GM12878 (cell line): ENCODE data around the gene LSAMP. TPM values are rescaled to one million over a fixed set of nuclear protein-coding genes. Genes with fewer than 3 reads are reported as not detected.

Experiments
- ASH2L ChIP-seq: fragments of 300-600, 200-600 bp; sonication (generic); IDR thresholded peaks from 2 replicates; pipeline ENCODE4 v1.6.1; 2017; ENCODE audit warnings: low read depth, mild to moderate bottlenecking, borderline replicate concordance
- ATF2 ChIP-seq: IDR thresholded peaks from 2 replicates; pipeline ENCODE4 v1.6.1; 2012; ENCODE audit warnings: low read length, inconsistent platforms
- ATF7 ChIP-seq: fragments of 450-650 bp; IDR thresholded peaks from 2 replicates; pipeline ENCODE4 v1.6.1; 2016; ENCODE audit warnings: low read depth, mild to moderate bottlenecking
- BCL11A ChIP-seq: IDR thresholded peaks from 2 replicates; pipeline ENCODE4 v1.6.1; 2011; ENCODE audit warnings: low read depth, low read length
- CHD4 ChIP-seq: fragments of 200-600 bp; sonication (generic); IDR thresholded peaks from 2 replicates; pipeline ENCODE4 v1.6.1; 2016; ENCODE audit warnings: mild to moderate bottlenecking
- CUX1 ChIP-seq: IDR thresholded peaks from 2 replicates; pipeline ENCODE4 v1.6.1; 2012; ENCODE audit warnings: improper control_type of control experiment, low read depth, low read length; ENCODE audit not compliant: insufficient replicate concordance
- E2F8 ChIP-seq: fragments of 450-650 bp; IDR thresholded peaks from 2 replicates; pipeline ENCODE4 v1.6.1; 2018; ENCODE audit warnings: mild to moderate bottlenecking, low read depth, moderate library complexity; ENCODE audit not compliant: partially characterized antibody
- ESRRA ChIP-seq: IDR thresholded peaks from 2 replicates; pipeline ENCODE4 v1.6.1; 2012; ENCODE audit warnings: mild to moderate bottlenecking, low read length, improper control_type of control experiment
- KDM1A ChIP-seq: fragments of 200-600 bp; sonication (generic); IDR thresholded peaks from 2 replicates; pipeline ENCODE4 v1.6.1; 2016; ENCODE audit warnings: borderline replicate concordance
- MTA2 ChIP-seq: fragments of 450-650 bp; IDR thresholded peaks from 2 replicates; pipeline ENCODE4 v1.6.1; 2016; ENCODE audit warnings: low read depth, mild to moderate bottlenecking, moderate library complexity
- MTA3 ChIP-seq: IDR thresholded peaks from 2 replicates; pipeline ENCODE4 v1.6.1; 2012; ENCODE audit warnings: low read length, inconsistent platforms, borderline replicate concordance
- NR2C2 ChIP-seq: IDR thresholded peaks from 2 replicates; pipeline ENCODE4 v1.6.1; 2011; ENCODE audit warnings: borderline replicate concordance, low read depth; ENCODE audit not compliant: control insufficient read depth, insufficient read length
- POU2F2 ChIP-seq: IDR thresholded peaks from 3 replicates; pipeline ENCODE4 v1.6.1; 2011; ENCODE audit warnings: low read depth, mild to moderate bottlenecking, low read length, borderline replicate concordance
- SP1 ChIP-seq: IDR thresholded peaks from one replicate; pipeline ENCODE4 v1.6.1; 2011; ENCODE audit warnings: low read depth, low read length
- SREBF2 ChIP-seq: IDR thresholded peaks from 2 replicates; pipeline ENCODE4 v1.6.1; 2012; ENCODE audit warnings: mild to moderate bottlenecking, low read length
- ZBTB11 ChIP-seq: fragments of 450-650 bp; formaldehyde crosslinking; IDR thresholded peaks from 2 replicates; pipeline ENCODE4 v1.5.0; 2022; ENCODE audit warnings: mild to moderate bottlenecking, missing genetic modification characterization
- ZNF24 ChIP-seq: fragments of 450-650 bp; IDR thresholded peaks from 2 replicates; pipeline ENCODE4 v1.6.1; 2017; ENCODE audit warnings: antibody characterized with exemption, mild to moderate bottlenecking
- ZZZ3 ChIP-seq: IDR thresholded peaks from 2 replicates; pipeline ENCODE4 v1.6.1; 2011; ENCODE audit warnings: low read depth; ENCODE audit not compliant: control insufficient read depth, insufficient read length
- polyA plus RNA-seq, 11 experiments: library from polyadenylated mRNA; depleted of rRNA in 4 of 11; unstranded in 6 of 11; stranded (reverse) in 5 of 11; fragments of >200 nt; fragmentation: Nextera tagmentation in 4 of 11; fragmentation: Illumina TruSeq in 1 of 11; extraction: Ambion mirVana in 4 of 11; extraction: Trizol in 1 of 11; gene quantifications; 1 replicate in 1 of 11; 2 replicates in 10 of 11; pipeline versions ENCODE4 v1.2.1 to v1.2.3, GENCODE V29; 2011 to 2016; ENCODE audit warnings: inconsistent platforms in 2 of 11, missing spikeins in 2 of 11, low read depth in 1 of 11
- total RNA-seq, 4 experiments: library from RNA; depleted of rRNA in 3 of 4; stranded (reverse); fragments of >200 nt in 3 of 4; fragmentation: Illumina TruSeq in 1 of 4; extraction: Trizol in 1 of 4; gene quantifications; 2 replicates each; pipeline versions ENCODE4 v1.2.1 to v1.2.3, GENCODE V29; 2013 to 2021

The LSAMP gene
- total and polyA plus RNA-seq, 10 of the 15 experiments (the other 5 are each of a cell fraction or from before 2014, with no cell fraction given) = 2.0 to 12.7 (median 6.5) TPM

GRCh38 chr3:116265976-116266584 lies 179.2 kb downstream of the LSAMP start (continued):
- TF ChIP-seq NR2C2 (no peak), ZBTB11 (CRISPR knock-in tag) (no peak), MTA3 (no peak), POU2F2 (no peak), ATF2 (no peak), ZZZ3 (no peak), ATF7 (peak; percentile 47; the same call in 1 of the 2 replicates), SREBF2 (no peak), ZNF24 (no peak), CUX1 (no peak), E2F8 (no peak), CHD4 (no peak), KDM1A (no peak), BCL11A (no peak), MTA2 (peak; percentile 98), ASH2L (no peak), SP1 (no peak), ESRRA (no peak)
